Gastrocnemius medialis (tissue), 4 donors: ENCODE results near the gene TASOR2.

ENCODE experiments used
- CTCF ChIP-seq, 5 experiments: fragments of 450-650 bp in 3 of 5; fragments of 200-600 bp in 2 of 5; sonication (generic) in 2 of 5; IDR thresholded peaks in 4 of 5; conservative IDR thresholded peaks in 1 of 5; 1 replicate in 4 of 5; 2 replicates in 1 of 5; pipeline ENCODE4 v1.5.1; 2016 to 2019; ENCODE audit warnings: antibody characterized with exemption in 5 of 5, mild to moderate bottlenecking in 3 of 5, moderate library complexity in 3 of 5
- POLR2A ChIP-seq, 2 donors: fragments of 450-650 bp; IDR thresholded peaks; one replicate each; pipeline ENCODE4 v1.6.1; 2017; ENCODE audit warnings: antibody characterized with exemption in 2 of 2, mild to moderate bottlenecking in 2 of 2, moderate library complexity in 2 of 2

GRCh38 chr10:5670662-5671375 lies 13.8 kb upstream of the TASOR2 start:
- TF ChIP-seq CTCF (IDR thresholded peaks at IDR 0.05 in 4 of 5, conservative IDR thresholded peaks at IDR 0.05 in 1 of 5) (no peak), POLR2A (IDR thresholded peaks at IDR 0.05) (no peak)
